ENCODE measurements around the gene FAM124A.

Gene FAM124A

GRCh38 chr13:51211910-51212309 is 10.3 kb upstream of the FAM124A start:
- Histone ChIP-seq H3K79me2 (ENCODE audit: insufficient read depth, low read depth) (no peaks in the 10 kb centered on the region), H3K27ac (no peak overlapping the region), H2AFZ (ENCODE audit: low read depth) (no peak overlapping the region), H3K4me2 (no peak overlapping the region), H3K4me3 (IDR thresholded peaks at IDR 0.05; ENCODE audit: insufficient read depth, low read depth, low read length) (no peak overlapping the region), H3K4me1 (ENCODE audit: low read depth, poor library complexity, severe bottlenecking) (no peaks in the 10 kb centered on the region), H3K27me3 (ENCODE audit: insufficient read depth, low read depth) (no peaks in the 10 kb centered on the region), H3K36me3 (ENCODE audit: insufficient read depth) (no peaks in the 10 kb centered on the region), H4K20me1 (ENCODE audit: insufficient read depth) (no peaks in the 10 kb centered on the region), H3K9ac (no peak overlapping the region)
- no peak for TF ChIP-seq CTCF (conservative IDR thresholded peaks at IDR 0.05; ENCODE audit: low read depth, low read length)

DNA sequence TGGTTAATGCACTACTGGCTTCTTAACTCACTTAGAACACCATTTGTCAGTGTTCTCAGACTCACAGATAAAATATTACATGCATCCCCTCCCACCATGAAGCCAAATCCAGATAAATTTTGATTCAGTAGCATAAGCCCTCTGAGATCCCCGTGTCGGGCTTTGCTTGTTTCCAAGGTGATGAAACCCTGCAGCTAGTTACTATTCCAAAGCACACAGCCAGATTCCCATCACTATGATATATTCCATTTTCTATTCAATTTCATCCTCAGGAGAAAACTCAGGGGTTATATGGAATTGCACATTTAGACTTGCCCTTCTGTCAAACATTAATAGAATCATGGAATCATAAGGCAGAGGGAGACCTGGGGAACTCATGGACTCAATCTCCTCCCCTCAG is 9.4 kb upstream of the FAM124A start:
- H3K4me3 ChIP-seq (IDR thresholded peaks at IDR 0.05; ENCODE audit: insufficient read depth, low read depth, low read length) = no peak overlapping the region
- no peaks in the 10 kb centered on the region for H3K36me3 ChIP-seq (ENCODE audit: insufficient read depth)
- no peaks in the 10 kb centered on the region for H3K79me2 ChIP-seq (ENCODE audit: insufficient read depth, low read depth)
- H3K9ac ChIP-seq = no peak overlapping the region
- no peak for TF ChIP-seq CTCF (conservative IDR thresholded peaks at IDR 0.05; ENCODE audit: low read depth, low read length)
- H4K20me1 ChIP-seq (ENCODE audit: insufficient read depth) = no peaks in the 10 kb centered on the region
- no peak overlapping the region for H2AFZ ChIP-seq (ENCODE audit: low read depth)
- no peak overlapping the region for H3K4me2 ChIP-seq
- no peak overlapping the region for H3K27ac ChIP-seq
- H3K4me1 ChIP-seq (ENCODE audit: low read depth, poor library complexity, severe bottlenecking) = no peaks in the 10 kb centered on the region
- no peaks in the 10 kb centered on the region for H3K27me3 ChIP-seq (ENCODE audit: insufficient read depth, low read depth)

DNA sequence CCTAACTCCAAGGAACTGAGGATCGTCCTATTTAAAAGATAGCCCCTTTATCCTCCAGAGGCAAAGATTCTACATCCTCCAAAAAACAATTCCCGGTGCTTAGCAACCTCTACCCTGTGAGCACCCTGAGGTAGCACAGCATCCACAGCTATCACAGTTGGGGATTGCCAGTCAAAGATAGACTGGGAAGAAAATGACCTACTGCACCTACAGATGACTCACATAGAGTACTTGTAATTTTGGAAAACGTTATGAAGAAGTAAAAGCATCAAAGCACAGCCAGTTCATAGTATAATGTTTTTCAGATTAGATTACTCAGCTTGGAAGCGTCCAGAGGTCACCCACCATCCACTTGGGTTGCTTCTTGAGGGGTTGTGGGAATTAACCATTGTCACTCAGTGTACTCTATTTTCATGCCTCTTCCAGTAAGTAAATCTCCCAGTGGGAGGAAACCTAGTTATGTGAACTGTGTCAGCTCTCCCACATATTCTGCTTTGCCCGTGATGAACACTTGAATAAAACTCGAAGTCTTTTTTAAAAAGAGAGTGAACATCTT is 8.9 kb upstream of the FAM124A start:
- H3K9ac ChIP-seq = no peak overlapping the region
- no peak overlapping the region for H2AFZ ChIP-seq (ENCODE audit: low read depth)
- H3K27me3 ChIP-seq (ENCODE audit: insufficient read depth, low read depth) = no peaks in the 10 kb centered on the region
- TF ChIP-seq CTCF (conservative IDR thresholded peaks at IDR 0.05; ENCODE audit: low read depth, low read length) = no peak
- H3K79me2 ChIP-seq (ENCODE audit: insufficient read depth, low read depth) = no peaks in the 10 kb centered on the region
- H3K4me3 ChIP-seq (IDR thresholded peaks at IDR 0.05; ENCODE audit: insufficient read depth, low read depth, low read length) = no peak overlapping the region
- no peaks in the 10 kb centered on the region for H3K36me3 ChIP-seq (ENCODE audit: insufficient read depth)
- no peak overlapping the region for H3K4me2 ChIP-seq
- H3K27ac ChIP-seq = no peak overlapping the region
- H4K20me1 ChIP-seq (ENCODE audit: insufficient read depth) = no peaks in the 10 kb centered on the region
- no peaks in the 10 kb centered on the region for H3K4me1 ChIP-seq (ENCODE audit: low read depth, poor library complexity, severe bottlenecking)

DNA sequence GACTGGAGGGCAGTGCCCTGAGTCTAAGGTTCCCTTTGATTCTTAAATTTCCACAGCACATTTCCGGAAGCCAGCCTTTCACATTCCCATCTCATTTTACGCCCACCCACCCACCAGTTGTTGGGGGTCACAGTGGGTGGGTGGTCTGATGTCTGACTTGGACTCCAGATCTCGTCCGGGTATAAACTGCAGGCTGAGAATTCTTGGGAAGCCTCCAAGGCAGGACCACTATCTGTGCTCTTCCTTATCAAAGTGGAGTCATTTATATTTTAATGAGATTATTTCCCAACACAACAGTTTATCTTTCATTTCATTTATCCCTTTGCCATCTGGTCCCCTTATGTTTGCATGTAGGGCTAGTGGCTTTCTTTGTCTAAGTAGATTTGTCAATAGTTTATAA is 3.6 kb upstream of the FAM124A start:
- no peak overlapping the region for H3K4me3 ChIP-seq (IDR thresholded peaks at IDR 0.05; ENCODE audit: insufficient read depth, low read depth, low read length)
- no peak overlapping the region for H3K4me2 ChIP-seq
- no peak overlapping the region for H2AFZ ChIP-seq (ENCODE audit: low read depth)
- no peaks in the 10 kb centered on the region for H4K20me1 ChIP-seq (ENCODE audit: insufficient read depth)
- no peaks in the 10 kb centered on the region for H3K79me2 ChIP-seq (ENCODE audit: insufficient read depth, low read depth)
- H3K27me3 ChIP-seq (ENCODE audit: insufficient read depth, low read depth) = no peaks in the 10 kb centered on the region
- no peak overlapping the region for H3K9ac ChIP-seq
- H3K36me3 ChIP-seq (ENCODE audit: insufficient read depth) = no peaks in the 10 kb centered on the region
- TF ChIP-seq CTCF (conservative IDR thresholded peaks at IDR 0.05; ENCODE audit: low read depth, low read length) = no peak
- no peaks in the 10 kb centered on the region for H3K4me1 ChIP-seq (ENCODE audit: low read depth, poor library complexity, severe bottlenecking)
- no peak overlapping the region for H3K27ac ChIP-seq

Measured in KMS-11 (cell line).